ENCODE data around the gene TRIB2.

Gene TRIB2

GRCh38 chr2:12683457-12684100 is 33.2 kb upstream of the TRIB2 start:
- Histone ChIP-seq H3K27me3 (ENCODE audit: control insufficient read depth in 1 of 2, insufficient read depth in 2 of 2, low read length in 2 of 2) (no peaks in the 10 kb centered on the region), H3K36me3 (ENCODE audit: insufficient read depth, low read length) (no peaks in the 10 kb centered on the region), H3K4me3 (ENCODE audit: low read depth in 1 of 2, low read length in 2 of 2) (peak overlapping the region in 1 of 2 donors; percentile 14), H3K4me1 (ENCODE audit: insufficient read depth, low read length) (peaks cover 32% of the 10 kb centered on the region), H3K27ac (ENCODE audit: low read depth, low read length) (peak overlapping the region; percentile 84), H3K9me3 (ENCODE audit: low read length) (no peaks in the 10 kb centered on the region), H3K9ac (ENCODE audit: low read length) (no peak overlapping the region)

- H3K4me3 ChIP-seq (ENCODE audit: low read depth in 1 of 2, low read length in 2 of 2) = peak overlapping the region in 1 of 2 donors; percentile 14
Observed at GRCh38 chr2:12684471-12684936, 32.2 kb upstream of the TRIB2 start.

GRCh38 chr2:12685145-12685544 is 31.6 kb upstream of the TRIB2 start:
- Histone ChIP-seq H3K9me3 (ENCODE audit: low read length) (no peaks in the 10 kb centered on the region), H3K4me3 (ENCODE audit: low read depth in 1 of 2, low read length in 2 of 2) (no peak overlapping the region), H3K27me3 (ENCODE audit: control insufficient read depth in 1 of 2, insufficient read depth in 2 of 2, low read length in 2 of 2) (no peaks in the 10 kb centered on the region), H3K36me3 (ENCODE audit: insufficient read depth, low read length) (no peaks in the 10 kb centered on the region), H3K9ac (ENCODE audit: low read length) (no peak overlapping the region), H3K4me1 (ENCODE audit: insufficient read depth, low read length) (peaks cover 32% of the 10 kb centered on the region), H3K27ac (ENCODE audit: low read depth, low read length) (peak overlapping the region; percentile 84)

More at GRCh38 chr2:12684471-12684936, 32.2 kb upstream of the TRIB2 start:
- Histone ChIP-seq H3K9ac (ENCODE audit: low read length) (no peak overlapping the region), H3K27ac (ENCODE audit: low read depth, low read length) (peak overlapping the region; percentile 84), H3K27me3 (ENCODE audit: control insufficient read depth in 1 of 2, insufficient read depth in 2 of 2, low read length in 2 of 2) (no peaks in the 10 kb centered on the region), H3K36me3 (ENCODE audit: insufficient read depth, low read length) (no peaks in the 10 kb centered on the region), H3K9me3 (ENCODE audit: low read length) (no peaks in the 10 kb centered on the region), H3K4me1 (ENCODE audit: insufficient read depth, low read length) (peaks cover 32% of the 10 kb centered on the region)

GRCh38 chr2:12685956-12686355 is 30.8 kb upstream of the TRIB2 start:
- Histone ChIP-seq H3K27me3 (ENCODE audit: control insufficient read depth in 1 of 2, insufficient read depth in 2 of 2, low read length in 2 of 2) (no peaks in the 10 kb centered on the region), H3K36me3 (ENCODE audit: insufficient read depth, low read length) (no peaks in the 10 kb centered on the region), H3K4me1 (ENCODE audit: insufficient read depth, low read length) (peaks cover 32% of the 10 kb centered on the region), H3K4me3 (ENCODE audit: low read depth in 1 of 2, low read length in 2 of 2) (no peak overlapping the region), H3K9me3 (ENCODE audit: low read length) (no peaks in the 10 kb centered on the region), H3K27ac (ENCODE audit: low read depth, low read length) (peak overlapping the region; percentile 84), H3K9ac (ENCODE audit: low read length) (no peak overlapping the region)

- Histone ChIP-seq H3K27me3 (ENCODE audit: control insufficient read depth in 1 of 2, insufficient read depth in 2 of 2, low read length in 2 of 2) (no peaks in the 10 kb centered on the region), H3K36me3 (ENCODE audit: insufficient read depth, low read length) (no peaks in the 10 kb centered on the region), H3K9ac (ENCODE audit: low read length) (no peak overlapping the region), H3K4me3 (ENCODE audit: low read depth in 1 of 2, low read length in 2 of 2) (peak overlapping the region in 1 of 2 donors; percentile 21), H3K4me1 (ENCODE audit: insufficient read depth, low read length) (peaks cover 32% of the 10 kb centered on the region), H3K9me3 (ENCODE audit: low read length) (no peaks in the 10 kb centered on the region), H3K27ac (ENCODE audit: low read depth, low read length) (no peak overlapping the region)
Observed at GRCh38 chr2:12686708-12687283, 29.9 kb upstream of the TRIB2 start.

- H3K27ac ChIP-seq (ENCODE audit: low read depth, low read length) = no peak overlapping the region
- no peak overlapping the region for H3K4me3 ChIP-seq (ENCODE audit: low read depth in 1 of 2, low read length in 2 of 2)
- H3K9ac ChIP-seq (ENCODE audit: low read length) = no peak overlapping the region
- H3K27me3 ChIP-seq (ENCODE audit: control insufficient read depth in 1 of 2, insufficient read depth in 2 of 2, low read length in 2 of 2) = no peaks in the 10 kb centered on the region
- peaks cover 32% of the 10 kb centered on the region for H3K4me1 ChIP-seq (ENCODE audit: insufficient read depth, low read length)
- no peaks in the 10 kb centered on the region for H3K9me3 ChIP-seq (ENCODE audit: low read length)
- H3K36me3 ChIP-seq (ENCODE audit: insufficient read depth, low read length) = no peaks in the 10 kb centered on the region
Observed at GRCh38 chr2:12688091-12688490, 28.6 kb upstream of the TRIB2 start.

GRCh38 chr2:12688893-12689292 is 27.8 kb upstream of the TRIB2 start:
- no peaks in the 10 kb centered on the region for H3K36me3 ChIP-seq (ENCODE audit: insufficient read depth, low read length)
- no peaks in the 10 kb centered on the region for H3K9me3 ChIP-seq (ENCODE audit: low read length)

GRCh38 chr2:12693509-12693908 is 23.2 kb upstream of the TRIB2 start:
- Histone ChIP-seq H3K27ac (ENCODE audit: low read depth, low read length) (no peak overlapping the region), H3K9ac (ENCODE audit: low read length) (no peak overlapping the region), H3K4me1 (ENCODE audit: insufficient read depth, low read length) (no peaks in the 10 kb centered on the region), H3K9me3 (ENCODE audit: low read length) (no peaks in the 10 kb centered on the region), H3K27me3 (ENCODE audit: control insufficient read depth in 1 of 2, insufficient read depth in 2 of 2, low read length in 2 of 2) (no peaks in the 10 kb centered on the region), H3K36me3 (ENCODE audit: insufficient read depth, low read length) (no peaks in the 10 kb centered on the region), H3K4me3 (ENCODE audit: low read depth in 1 of 2, low read length in 2 of 2) (no peak overlapping the region)

More at GRCh38 chr2:12688893-12689292, 27.8 kb upstream of the TRIB2 start:
- no peaks in the 10 kb centered on the region for H3K27me3 ChIP-seq (ENCODE audit: control insufficient read depth in 1 of 2, insufficient read depth in 2 of 2, low read length in 2 of 2)
- peaks cover 30% of the 10 kb centered on the region for H3K4me1 ChIP-seq (ENCODE audit: insufficient read depth, low read length)
- H3K4me3 ChIP-seq (ENCODE audit: low read depth in 1 of 2, low read length in 2 of 2) = no peak overlapping the region
- no peak overlapping the region for H3K27ac ChIP-seq (ENCODE audit: low read depth, low read length)
- H3K9ac ChIP-seq (ENCODE audit: low read length) = no peak overlapping the region

- H3K4me1 ChIP-seq (ENCODE audit: insufficient read depth, low read length) = no peaks in the 10 kb centered on the region
- no peaks in the 10 kb centered on the region for H3K9me3 ChIP-seq (ENCODE audit: low read length)
- no peak overlapping the region for H3K27ac ChIP-seq (ENCODE audit: low read depth, low read length)
- no peak overlapping the region for H3K4me3 ChIP-seq (ENCODE audit: low read depth in 1 of 2, low read length in 2 of 2)
- no peak overlapping the region for H3K9ac ChIP-seq (ENCODE audit: low read length)
- no peaks in the 10 kb centered on the region for H3K36me3 ChIP-seq (ENCODE audit: insufficient read depth, low read length)
- H3K27me3 ChIP-seq (ENCODE audit: control insufficient read depth in 1 of 2, insufficient read depth in 2 of 2, low read length in 2 of 2) = no peaks in the 10 kb centered on the region
Observed at GRCh38 chr2:12694990-12695774, 21.6 kb upstream of the TRIB2 start.

- no peak overlapping the region for H3K27ac ChIP-seq (ENCODE audit: low read depth, low read length)
- H3K4me3 ChIP-seq (ENCODE audit: low read depth in 1 of 2, low read length in 2 of 2) = no peak overlapping the region
- H3K9me3 ChIP-seq (ENCODE audit: low read length) = no peaks in the 10 kb centered on the region
- no peak overlapping the region for H3K9ac ChIP-seq (ENCODE audit: low read length)
- H3K27me3 ChIP-seq (ENCODE audit: control insufficient read depth in 1 of 2, insufficient read depth in 2 of 2, low read length in 2 of 2) = no peaks in the 10 kb centered on the region
- H3K36me3 ChIP-seq (ENCODE audit: insufficient read depth, low read length) = no peaks in the 10 kb centered on the region
- H3K4me1 ChIP-seq (ENCODE audit: insufficient read depth, low read length) = peaks cover 4% of the 10 kb centered on the region
Observed at GRCh38 chr2:12697617-12698016, 19.1 kb upstream of the TRIB2 start.

GRCh38 chr2:12700989-12701388 is 15.7 kb upstream of the TRIB2 start:
- Histone ChIP-seq H3K36me3 (ENCODE audit: insufficient read depth, low read length) (no peaks in the 10 kb centered on the region), H3K9me3 (ENCODE audit: low read length) (no peaks in the 10 kb centered on the region), H3K27ac (ENCODE audit: low read depth, low read length) (no peak overlapping the region), H3K9ac (ENCODE audit: low read length) (no peak overlapping the region), H3K27me3 (ENCODE audit: control insufficient read depth in 1 of 2, insufficient read depth in 2 of 2, low read length in 2 of 2) (no peaks in the 10 kb centered on the region), H3K4me3 (ENCODE audit: low read depth in 1 of 2, low read length in 2 of 2) (no peak overlapping the region), H3K4me1 (ENCODE audit: insufficient read depth, low read length) (peaks cover 26% of the 10 kb centered on the region)

Measured in muscle layer of colon (tissue), 2 donors.